Tibial nerve (tissue), 4 donors: ENCODE results near the gene MAP7D1. TPM values are rescaled to one million over a fixed set of nuclear protein-coding genes. Genes with fewer than 3 reads are reported as not detected.

Source experiments
- DNase-seq, 2 donors: peaks; one replicate each; pipeline ENCODE4 v3.0.0-alpha.2; 2019; ENCODE audit warnings: low spot score in 2 of 2
- H3K27ac ChIP-seq, 4 donors: fragments of 200-600 bp; sonication (generic) in 3 of 4; one replicate each; pipeline ENCODE4 v1.5.1; 2017 to 2019; ENCODE audit warnings: mild to moderate bottlenecking in 1 of 4
- H3K27me3 ChIP-seq, 2 donors: fragments of 200-600 bp; sonication (generic) in 1 of 2; one replicate each; pipeline versions ENCODE4 v1.5.1 to v1.6.0; 2017 to 2019
- H3K36me3 ChIP-seq, 3 donors: fragments of 200-600 bp; sonication (generic); one replicate each; pipeline ENCODE4 v1.5.1; 2018 to 2019
- H3K4me1 ChIP-seq, 4 donors: fragments of 200-600 bp; sonication (generic) in 3 of 4; one replicate each; pipeline ENCODE4 v1.5.1; 2017 to 2019
- H3K4me3 ChIP-seq, 4 donors: fragments of 200-600 bp; sonication (generic) in 3 of 4; one replicate each; pipeline ENCODE4 v1.5.1; 2017 to 2019; ENCODE audit warnings: mild to moderate bottlenecking in 1 of 4, moderate library complexity in 1 of 4
- H3K9me3 ChIP-seq, 4 donors: fragments of 200-600 bp; sonication (generic) in 3 of 4; one replicate each; pipeline ENCODE4 v1.5.1; 2017 to 2019
- CTCF ChIP-seq, 5 experiments: fragments of 200-600 bp in 3 of 5; fragments of 450-650 bp in 2 of 5; sonication (generic) in 3 of 5; IDR thresholded peaks; one replicate each; pipeline ENCODE4 v1.5.1; 2016 to 2019; ENCODE audit warnings: antibody characterized with exemption in 5 of 5, mild to moderate bottlenecking in 3 of 5, moderate library complexity in 2 of 5
- EP300 ChIP-seq, 2 donors: sonication (generic); formaldehyde crosslinking; IDR thresholded peaks; one replicate each; pipeline ENCODE4 v1.6.1; 2017; ENCODE audit warnings: antibody characterized with exemption in 2 of 2, mild to moderate bottlenecking in 1 of 2
- POLR2A ChIP-seq, 2 donors: fragments of 450-650 bp; IDR thresholded peaks; one replicate each; pipeline ENCODE4 v1.6.1; 2017; ENCODE audit warnings: antibody characterized with exemption in 2 of 2, mild to moderate bottlenecking in 2 of 2, moderate library complexity in 2 of 2
- WGBS, 2 donors: methylation state at CpG; one replicate each; pipeline ENCODE4 v1.1.5; 2018; 5-methylcytosine and 5-hydroxymethylcytosine counted together
- total RNA-seq, 4 donors: library from RNA; depleted of rRNA; stranded (reverse); fragments of >200 nt; gene quantifications; one replicate each; pipeline ENCODE4 v1.1.0, GENCODE V29; 2016

The MAP7D1 gene
- total RNA-seq, 4 donors from 2014 or later = 85.0 to 184 (median 121) TPM

GRCh38 chr1:36159614-36160387, 3.8 kb downstream of the MAP7D1 start:
- peak overlapping the region; percentile 83 to 99 (median 91) for H3K27ac ChIP-seq
- WGBS, 2 donors = 80 to 81% methylated on average over 10 of the region's 10 CpGs
- H3K4me1 ChIP-seq = peaks cover 0 to 76% (median 52%) of the 10 kb centered on the region in 4 donors
- no peaks in the 10 kb centered on the region for H3K9me3 ChIP-seq
- no peaks in the 10 kb centered on the region for H3K36me3 ChIP-seq
- no peak for TF ChIP-seq EP300 (IDR thresholded peaks at IDR 0.05)
- TF ChIP-seq CTCF (IDR thresholded peaks at IDR 0.05) = no peak
- no peak for TF ChIP-seq POLR2A (IDR thresholded peaks at IDR 0.05)
- DNase-seq = no peak
- no peak overlapping the region for H3K4me3 ChIP-seq
- H3K27me3 ChIP-seq = no peaks in the 10 kb centered on the region

DNA sequence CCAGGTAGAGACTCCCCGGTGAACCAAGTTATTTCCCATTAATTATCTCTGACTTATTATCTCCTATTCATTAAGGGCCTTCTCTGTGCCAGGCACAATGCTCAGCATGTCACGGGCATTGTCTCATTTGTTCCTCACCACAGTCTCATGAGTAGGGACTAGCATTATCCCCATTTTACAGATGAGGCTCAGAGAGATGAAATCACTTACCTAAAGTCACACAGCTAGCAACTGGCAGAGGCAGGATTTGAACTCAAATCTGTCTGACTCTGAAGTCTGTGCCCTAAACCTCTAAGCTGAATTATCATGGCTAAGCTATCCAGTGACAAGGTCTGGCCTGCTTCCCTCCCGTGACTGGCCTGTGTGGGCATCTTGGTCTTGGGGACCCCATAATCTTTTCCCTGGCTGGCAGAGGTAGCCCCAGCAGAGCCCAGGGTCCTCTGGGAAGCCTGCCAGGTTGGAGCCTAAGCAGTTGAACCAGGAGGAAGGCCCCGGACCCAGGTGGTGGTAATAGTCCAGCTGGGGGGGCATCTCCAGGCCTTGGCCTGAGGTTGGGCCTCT, 4.5 kb downstream of the MAP7D1 start:
- no peak for DNase-seq
- peak overlapping the region; percentile 14 to 54 (median 34) for H3K4me3 ChIP-seq
- H3K4me1 ChIP-seq = peaks cover 0 to 71% (median 46%) of the 10 kb centered on the region in 4 donors
- H3K36me3 ChIP-seq = no peaks in the 10 kb centered on the region
- peak overlapping the region; percentile 83 to 99 (median 91) for H3K27ac ChIP-seq
- H3K9me3 ChIP-seq = no peaks in the 10 kb centered on the region
- H3K27me3 ChIP-seq = no peaks in the 10 kb centered on the region
- WGBS, 2 donors = 45 to 48% methylated on average over 4 of the region's 4 CpGs
- TF ChIP-seq POLR2A (IDR thresholded peaks at IDR 0.05) (no peak), EP300 (IDR thresholded peaks at IDR 0.05) (no peak), CTCF (IDR thresholded peaks at IDR 0.05) (no peak)

- Histone ChIP-seq H3K9me3 (no peaks in the 10 kb centered on the region), H3K36me3 (no peaks in the 10 kb centered on the region), H3K27ac (peak overlapping the region; percentile 83 to 99 (median 91)), H3K4me3 (peak overlapping the region; percentile 14 to 54 (median 34)), H3K27me3 (no peaks in the 10 kb centered on the region), H3K4me1 (peaks cover 0 to 71% (median 46%) of the 10 kb centered on the region in 4 donors)
- TF ChIP-seq CTCF (IDR thresholded peaks at IDR 0.05) (peak in 4 of 5 experiments; percentile 15 to 47 (median 32)), EP300 (IDR thresholded peaks at IDR 0.05) (no peak)
- DNase-seq = peak; percentile 40 to 50
- 1% methylated on average over 5 to 11 of the region's 12 CpGs for WGBS, 2 donors
These were observed 5.1 kb downstream of the MAP7D1 start for GRCh38 chr1:36160949-36161485.

- Histone ChIP-seq H3K4me1 (peaks cover 0 to 74% (median 46%) of the 10 kb centered on the region in 4 donors), H3K9me3 (no peaks in the 10 kb centered on the region), H3K27ac (peak overlapping the region; percentile 83 to 99 (median 91)), H3K36me3 (no peaks in the 10 kb centered on the region), H3K4me3 (peak overlapping the region in 2 of 4 donors; percentile 39 to 54), H3K27me3 (no peaks in the 10 kb centered on the region)
- TF ChIP-seq POLR2A (IDR thresholded peaks at IDR 0.05) = no peak
- no peak for TF ChIP-seq EP300 (IDR thresholded peaks at IDR 0.05)
- TF ChIP-seq CTCF (IDR thresholded peaks at IDR 0.05) = no peak
- 34 to 41% methylated on average over 14 of the region's 14 CpGs for WGBS, 2 donors
- DNase-seq = no peak
These were observed 5.9 kb downstream of the MAP7D1 start for GRCh38 chr1:36161641-36162531.
